Embryonic facial prominence (tissue), 1 donor: ENCODE results near the gene SHANK1.

ENCODE experiments used
- DNase-seq: peaks from one replicate; pipeline ENCODE4 v3.0.0-alpha.2; 2016; ENCODE audit errors: extremely low spot score

SHANK1 gene

GRCh38 chr19:50686310-50687032, 33.1 kb downstream of the SHANK1 start:
- no peak for DNase-seq

- peak; percentile 48 for DNase-seq
These were observed 40.2 kb downstream of the SHANK1 start for GRCh38 chr19:50679177-50680125.

- no peak for DNase-seq
These were observed 41.3 kb downstream of the SHANK1 start for GRCh38 chr19:50678323-50678722.

DNA sequence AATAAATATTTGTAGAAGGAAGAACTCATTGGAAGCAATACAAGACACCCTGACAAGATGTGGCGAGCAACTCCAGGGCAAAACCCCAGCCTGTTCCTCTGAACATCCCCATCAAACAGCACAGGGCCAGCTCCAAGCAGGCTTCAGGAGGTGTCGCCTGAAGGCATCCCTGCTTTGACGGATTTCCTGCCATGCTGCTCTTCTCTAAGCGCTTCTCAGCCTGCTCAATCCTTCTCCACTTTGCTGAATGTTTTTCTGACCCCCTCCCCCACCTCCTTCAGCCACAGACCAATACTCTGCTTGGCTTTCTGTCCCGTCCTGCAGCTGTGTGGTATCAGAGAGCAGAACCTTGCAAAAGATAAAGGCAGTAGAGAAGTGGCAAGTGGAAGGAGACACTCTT, 42.0 kb downstream of the SHANK1 start:
- DNase-seq: no peak

DNA sequence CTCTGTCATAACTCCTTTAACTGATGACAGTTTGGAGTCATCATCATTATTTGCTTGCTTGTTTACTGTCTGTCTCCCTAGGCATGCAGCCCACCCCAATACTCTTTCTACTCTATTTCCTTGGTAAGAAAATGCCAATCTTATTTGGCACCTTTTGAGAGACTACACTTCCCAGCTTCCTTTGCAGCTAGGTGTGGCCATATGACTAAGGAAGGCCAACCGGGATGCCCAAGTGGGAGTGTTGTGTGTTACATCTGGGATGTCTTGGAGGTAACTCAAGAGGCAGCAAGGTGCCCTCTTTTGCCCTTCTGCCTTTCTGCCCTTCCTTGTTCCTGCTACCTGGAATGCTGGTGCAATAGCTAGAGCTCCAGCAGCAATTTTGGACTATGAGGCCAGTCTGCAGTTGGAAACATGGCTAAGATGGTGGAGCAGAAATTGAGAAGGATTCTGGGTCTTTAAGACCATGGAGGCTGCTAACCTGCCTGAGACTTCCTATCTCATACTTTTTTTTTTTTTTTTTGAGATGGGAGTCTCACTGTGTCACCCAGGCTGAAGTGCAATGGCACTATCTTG, 42.9 kb downstream of the SHANK1 start:
- DNase-seq: no peak

DNA sequence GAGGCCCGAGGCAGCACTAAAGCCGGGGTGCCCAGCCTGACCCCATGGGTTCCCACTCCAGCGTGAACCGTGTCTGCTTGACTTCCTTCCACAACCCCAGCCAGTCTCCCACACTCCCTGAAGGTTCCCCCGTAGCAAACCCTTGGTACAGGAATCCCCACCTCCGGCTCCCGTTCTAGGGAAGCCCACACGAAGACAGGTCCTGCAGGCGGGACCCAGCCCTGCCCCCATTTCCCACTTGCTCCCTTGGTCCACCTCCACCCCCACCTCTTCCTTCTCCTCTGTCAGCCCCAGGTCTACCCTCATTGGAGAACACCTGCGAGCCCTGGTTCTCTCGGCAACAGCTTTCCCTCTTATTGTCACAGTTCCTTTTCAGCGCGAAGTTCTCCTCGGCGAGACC, 46.5 kb downstream of the SHANK1 start:
- no peak for DNase-seq

DNA sequence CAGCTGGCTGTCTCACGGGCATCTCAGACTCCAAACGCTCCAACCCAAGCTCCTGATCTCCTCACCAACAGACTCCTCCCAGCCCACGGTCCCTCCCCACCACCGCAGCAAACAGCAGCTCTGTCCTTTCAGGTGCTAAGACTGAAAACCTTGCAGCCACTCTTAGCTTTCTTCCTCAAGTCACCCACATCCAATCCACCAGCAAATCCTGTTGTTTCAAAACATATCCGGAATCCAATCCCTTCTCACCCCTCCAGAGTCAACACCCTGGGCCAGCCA, 49.6 kb downstream of the SHANK1 start:
- no peak for DNase-seq

DNA sequence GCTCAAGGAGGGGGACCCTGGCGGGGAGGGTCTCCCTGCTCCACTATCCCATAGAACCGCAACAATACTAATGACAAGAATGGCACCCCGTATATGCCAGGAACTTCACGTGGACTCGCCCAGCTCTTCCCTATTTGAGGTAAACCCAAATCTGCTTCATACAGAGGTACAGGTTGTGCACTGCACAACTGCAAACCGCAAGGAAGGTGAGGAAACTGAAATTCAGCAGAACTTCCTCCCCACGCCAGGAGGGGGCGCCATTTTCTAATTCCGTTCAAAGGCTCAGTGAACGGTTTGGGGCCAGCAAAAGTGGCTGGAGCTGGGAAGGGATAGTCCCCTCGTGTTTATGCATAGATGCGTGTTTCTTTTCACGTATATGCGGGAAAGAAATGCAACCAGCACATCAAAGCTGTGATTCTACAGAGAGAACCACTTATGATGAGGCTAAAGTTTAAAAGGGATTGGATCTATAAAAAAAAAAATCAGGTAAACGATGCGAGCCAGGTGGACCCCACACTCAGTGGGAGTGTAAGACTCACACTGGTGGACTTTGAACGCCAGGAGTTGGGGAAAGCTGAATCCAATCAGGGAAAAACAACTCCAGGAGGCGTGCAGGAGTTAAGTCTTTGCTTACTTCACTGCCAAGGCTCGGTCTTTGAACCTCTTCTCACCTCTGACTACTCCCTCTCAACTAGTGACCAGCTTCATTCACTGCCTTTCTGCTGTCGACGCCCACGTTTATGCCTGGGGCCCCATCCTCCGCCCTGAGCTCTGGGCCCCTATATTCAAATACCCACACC, 50.1 kb downstream of the SHANK1 start:
- no peak for DNase-seq

GRCh38 chr19:50668879-50669278, 50.7 kb downstream of the SHANK1 start:
- DNase-seq: no peak

DNA sequence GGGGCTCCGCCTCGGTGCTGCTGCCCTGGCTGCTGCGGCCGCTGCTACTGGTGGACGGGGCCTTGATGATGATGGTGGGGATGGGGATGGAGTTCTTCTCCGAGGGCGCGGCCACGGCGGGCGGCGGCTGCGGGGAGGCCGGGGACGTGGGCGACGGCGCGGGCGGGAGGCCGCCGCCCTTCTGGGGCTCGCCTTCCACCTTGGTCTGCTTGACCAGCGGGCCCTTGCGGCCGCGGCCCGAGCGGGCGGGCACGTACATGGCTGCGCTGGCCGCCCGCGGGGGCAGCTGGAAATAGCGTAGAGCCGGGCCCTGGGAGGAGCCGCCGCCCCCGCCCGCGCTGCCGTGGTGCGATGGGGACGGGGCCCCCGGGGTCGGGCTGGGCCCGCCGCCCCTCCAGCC, 51.2 kb downstream of the SHANK1 start:
- DNase-seq: no peak

DNA sequence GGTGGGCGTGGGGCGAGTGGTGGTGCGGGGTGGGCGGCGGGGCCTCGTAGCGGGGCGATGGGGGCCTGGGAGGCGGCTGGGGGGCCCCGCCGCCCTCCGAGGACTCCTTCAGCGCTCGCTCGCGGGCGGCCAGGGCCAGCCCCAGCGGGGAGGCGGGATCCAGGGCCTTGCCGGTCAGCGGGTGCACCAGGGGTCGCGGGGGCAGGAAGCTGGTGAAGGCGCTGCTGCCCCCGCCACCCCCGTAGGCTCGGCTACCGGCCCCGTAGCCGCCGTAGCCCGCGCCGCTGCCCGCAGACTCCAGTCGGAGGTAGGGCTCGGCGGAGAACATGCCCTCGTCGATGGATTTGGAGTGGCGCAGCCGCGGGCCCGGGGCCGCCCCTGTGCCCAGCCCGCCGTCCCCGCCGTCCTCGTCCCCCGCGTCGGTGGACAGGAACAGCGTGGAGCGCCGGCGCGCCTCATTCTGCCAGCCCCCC, 51.8 kb downstream of the SHANK1 start:
- DNase-seq: no peak

GRCh38 chr19:50667177-50667758, 52.3 kb downstream of the SHANK1 start:
- no peak for DNase-seq

- DNase-seq: no peak
These were observed 53.0 kb downstream of the SHANK1 start for GRCh38 chr19:50666346-50667176.

GRCh38 chr19:50664204-50664603, 55.4 kb downstream of the SHANK1 start:
- no peak for DNase-seq

GRCh38 chr19:50663482-50663790, 56.2 kb downstream of the SHANK1 start:
- DNase-seq: no peak

- no peak for DNase-seq
These were observed 56.7 kb downstream of the SHANK1 start for GRCh38 chr19:50662651-50663481.

DNA sequence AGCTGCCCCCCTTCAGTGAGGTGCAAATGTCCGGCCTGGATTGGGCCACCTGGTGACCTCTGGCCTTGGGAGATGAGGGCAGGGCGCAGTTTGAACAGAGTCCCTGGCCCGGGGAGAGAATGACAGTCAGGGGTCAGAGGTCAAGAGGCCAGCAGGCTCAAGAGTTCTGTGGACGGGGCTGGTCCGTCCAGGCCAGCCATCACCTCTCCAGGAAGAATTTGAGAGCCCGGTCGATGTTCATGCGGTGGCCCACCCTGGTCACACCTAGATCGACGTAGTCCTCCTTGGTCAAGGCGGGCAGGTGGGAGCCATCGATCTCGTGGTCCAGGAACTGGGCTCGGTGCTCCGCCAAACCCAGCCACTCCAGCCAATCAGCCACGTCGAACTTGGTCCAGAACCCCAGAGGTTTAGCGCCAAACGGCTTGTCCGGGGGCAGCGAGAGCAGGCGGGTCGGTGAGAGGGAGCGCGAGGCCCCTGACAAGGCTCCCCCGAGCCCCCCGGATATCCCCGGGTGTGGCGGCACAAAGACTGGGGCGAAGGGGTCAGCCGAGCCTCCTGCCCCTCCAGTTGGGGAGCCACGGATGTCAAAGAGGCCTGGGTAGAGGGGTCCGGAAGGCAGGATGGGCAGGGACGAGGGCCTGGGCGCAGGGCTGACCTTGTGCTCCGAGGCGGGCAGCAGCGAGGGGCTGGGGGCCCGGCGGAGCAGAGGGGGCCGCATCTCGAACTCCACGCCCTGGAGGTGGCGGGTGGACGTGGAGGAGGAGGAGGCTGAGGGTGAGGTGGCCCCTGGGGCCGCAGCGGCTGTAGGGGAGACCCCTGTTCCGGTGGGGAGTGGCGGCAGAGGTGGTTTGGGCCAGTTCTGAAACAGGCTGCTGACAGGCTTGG, 57.6 kb downstream of the SHANK1 start:
- no peak for DNase-seq

DNA sequence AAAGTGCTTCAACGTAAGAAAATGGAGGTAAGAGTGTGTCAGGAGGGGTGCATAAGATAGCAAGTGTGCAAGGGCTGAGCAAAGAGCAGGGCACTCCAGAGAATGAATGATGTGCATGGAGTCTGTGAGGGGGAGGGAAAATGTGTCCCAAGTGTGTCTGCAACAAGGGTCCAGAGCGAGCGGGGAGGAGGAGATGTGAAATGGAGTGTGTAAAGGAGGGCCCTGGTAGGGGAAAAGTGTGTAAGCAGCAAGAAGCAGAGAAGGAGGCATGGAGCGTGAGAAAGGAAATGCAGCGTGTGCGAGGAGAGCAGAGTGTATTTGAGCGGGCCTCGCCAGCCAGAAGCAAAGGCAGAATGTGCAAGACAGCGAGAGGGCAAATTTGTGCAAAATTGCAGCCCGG, 58.6 kb downstream of the SHANK1 start:
- DNase-seq: no peak

- no peak for DNase-seq
These were observed 59.6 kb downstream of the SHANK1 start for GRCh38 chr19:50660088-50660366.
